Esophagus muscularis mucosa (tissue), 4 donors: Measurements from ENCODE around the gene NRF1. TPM values are rescaled to one million over a fixed set of nuclear protein-coding genes. Genes with fewer than 3 reads are reported as not detected.

ENCODE experiments used
- DNase-seq: peaks from one replicate; pipeline ENCODE4 v3.0.0-alpha.2; 2017; ENCODE audit errors: extremely low spot score
- H3K27ac ChIP-seq, 4 donors: fragments of 200-600 bp; sonication (generic); replicated peaks in 1 of 4; 1 replicate in 3 of 4; 2 replicates in 1 of 4; pipeline ENCODE4 v1.5.1; 2016 to 2019; ENCODE audit warnings: mild to moderate bottlenecking in 1 of 4
- H3K27me3 ChIP-seq, 4 donors: fragments of 200-600 bp; sonication (generic); one replicate each; pipeline versions ENCODE4 v1.5.1 to v1.6.0; 2016 to 2019
- H3K36me3 ChIP-seq, 4 donors: fragments of 200-600 bp; sonication (generic); one replicate each; pipeline ENCODE4 v1.5.1; 2016 to 2019
- H3K4me1 ChIP-seq, 4 donors: fragments of 200-600 bp; sonication (generic); one replicate each; pipeline ENCODE4 v1.5.1; 2016 to 2019
- H3K4me3 ChIP-seq, 4 donors: fragments of 200-600 bp; sonication (generic); 1 replicate in 2 of 4; 2 replicates in 2 of 4; pipeline ENCODE4 v1.5.1; 2016 to 2019; ENCODE audit warnings: mild to moderate bottlenecking in 4 of 4, moderate library complexity in 1 of 4
- H3K9me3 ChIP-seq, 4 donors: fragments of 200-600 bp; sonication (generic); 1 replicate in 3 of 4; 2 replicates in 1 of 4; pipeline ENCODE4 v1.5.1; 2016 to 2019
- EP300 ChIP-seq: sonication (generic); formaldehyde crosslinking; IDR thresholded peaks from one replicate; pipeline ENCODE4 v1.6.1; 2017; ENCODE audit warnings: antibody characterized with exemption
- POLR2A ChIP-seq: fragments of 450-650 bp; IDR thresholded peaks from one replicate; pipeline ENCODE4 v1.6.1; 2017; ENCODE audit warnings: antibody characterized with exemption, moderate library complexity, mild to moderate bottlenecking, low read depth
- POLR2AphosphoS5 ChIP-seq, 2 donors: sonication (generic); formaldehyde crosslinking; IDR thresholded peaks; one replicate each; pipeline ENCODE4 v1.6.1; 2017; ENCODE audit warnings: antibody characterized with exemption in 2 of 2
- WGBS: methylation state at CpG from one replicate; pipeline ENCODE4 v1.1.5; 2018; 5-methylcytosine and 5-hydroxymethylcytosine counted together
- intact Hi-C: fragments of 100-400 bp; cut with DNase I; formaldehyde crosslinking; loops from one replicate; pipeline ENCODE4 v1.15.1; 2023
- total RNA-seq, 4 donors: library from RNA; depleted of rRNA; stranded (reverse); fragments of >200 nt; gene quantifications; one replicate each; pipeline versions ENCODE4 v1.1.0 to v1.2.1, GENCODE V29; 2016
- TF ChIP-seq, protein P1 (sequence below), 3 experiments: fragments of 200-600 bp in 2 of 3; fragments of 450-650 bp in 1 of 3; sonication (generic) in 2 of 3; IDR thresholded peaks; one replicate each; pipeline ENCODE4 v1.5.1; 2017 to 2019; ENCODE audit warnings: antibody characterized with exemption in 3 of 3, mild to moderate bottlenecking in 2 of 3, moderate library complexity in 1 of 3

Gene NRF1
- total RNA-seq, 4 donors from 2014 or later, result 8.7 to 19.1 (median 15.9) TPM

DNA sequence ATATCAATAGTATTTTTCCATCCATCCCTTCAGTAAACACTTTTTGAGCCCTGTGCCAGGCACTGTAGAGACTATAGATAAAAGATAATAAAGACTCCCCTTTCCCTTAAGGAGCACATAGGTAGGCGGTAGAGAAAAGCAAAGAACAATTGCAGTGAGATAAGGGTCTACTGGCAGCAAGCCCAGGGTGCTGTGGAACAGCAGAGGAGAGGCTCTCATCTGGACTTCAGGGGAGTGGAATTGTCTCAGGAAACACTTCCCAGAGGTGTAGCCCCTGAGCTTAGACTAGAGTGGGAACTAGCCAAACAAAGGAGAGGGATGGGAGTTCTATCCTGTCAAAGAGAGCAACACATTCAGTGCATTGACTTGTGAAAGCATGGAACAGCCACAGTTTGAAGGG is 102.0 kb downstream of the NRF1 start:
- H3K36me3 ChIP-seq, result peaks cover 55 to 95% (median 81%) of the 10 kb centered on the region in 4 donors
- DNase-seq, result no peak
- 94% methylated on average over 1 of the region's 1 CpG for WGBS
- H3K9me3 ChIP-seq, result no peaks in the 10 kb centered on the region
- no peak overlapping the region for H3K27ac ChIP-seq
- no peaks in the 10 kb centered on the region for H3K27me3 ChIP-seq
- TF ChIP-seq, protein P1, sequence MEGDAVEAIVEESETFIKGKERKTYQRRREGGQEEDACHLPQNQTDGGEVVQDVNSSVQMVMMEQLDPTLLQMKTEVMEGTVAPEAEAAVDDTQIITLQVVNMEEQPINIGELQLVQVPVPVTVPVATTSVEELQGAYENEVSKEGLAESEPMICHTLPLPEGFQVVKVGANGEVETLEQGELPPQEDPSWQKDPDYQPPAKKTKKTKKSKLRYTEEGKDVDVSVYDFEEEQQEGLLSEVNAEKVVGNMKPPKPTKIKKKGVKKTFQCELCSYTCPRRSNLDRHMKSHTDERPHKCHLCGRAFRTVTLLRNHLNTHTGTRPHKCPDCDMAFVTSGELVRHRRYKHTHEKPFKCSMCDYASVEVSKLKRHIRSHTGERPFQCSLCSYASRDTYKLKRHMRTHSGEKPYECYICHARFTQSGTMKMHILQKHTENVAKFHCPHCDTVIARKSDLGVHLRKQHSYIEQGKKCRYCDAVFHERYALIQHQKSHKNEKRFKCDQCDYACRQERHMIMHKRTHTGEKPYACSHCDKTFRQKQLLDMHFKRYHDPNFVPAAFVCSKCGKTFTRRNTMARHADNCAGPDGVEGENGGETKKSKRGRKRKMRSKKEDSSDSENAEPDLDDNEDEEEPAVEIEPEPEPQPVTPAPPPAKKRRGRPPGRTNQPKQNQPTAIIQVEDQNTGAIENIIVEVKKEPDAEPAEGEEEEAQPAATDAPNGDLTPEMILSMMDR (IDR thresholded peaks at IDR 0.05), result no peak
- TF ChIP-seq EP300 (no peak), POLR2A (no peak), POLR2AphosphoS5 (IDR thresholded peaks at IDR 0.05) (no peak)
- intact Hi-C loops, result no loop called here
- no peak overlapping the region for H3K4me3 ChIP-seq
- no peaks in the 10 kb centered on the region for H3K4me1 ChIP-seq

DNA sequence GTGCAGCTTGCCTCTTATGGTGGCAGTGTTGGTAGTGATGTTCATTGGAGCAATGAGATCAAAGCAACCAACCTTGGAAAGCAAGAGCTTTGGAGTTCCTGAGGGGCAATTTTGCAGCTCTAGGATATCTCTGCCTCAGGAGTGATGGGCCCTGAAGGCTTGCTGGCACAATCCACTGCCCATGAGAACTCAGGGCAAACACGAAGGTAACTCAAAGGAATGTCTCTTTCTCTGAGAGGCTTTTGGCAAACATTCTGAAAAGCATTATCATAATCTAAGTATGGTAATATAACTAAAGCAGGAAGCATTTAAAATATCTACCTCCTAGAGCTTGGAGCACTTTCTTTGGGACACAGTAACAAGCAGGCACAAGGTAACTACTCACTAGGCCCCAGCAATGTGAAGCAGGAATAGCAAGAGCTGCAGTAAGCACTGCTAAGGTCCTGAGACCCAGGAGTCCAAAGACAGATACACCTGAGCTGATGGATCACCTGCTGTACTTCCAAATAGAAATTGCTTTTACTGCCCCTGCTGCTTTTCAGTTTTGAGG is 103.1 kb downstream of the NRF1 start:
- 86% methylated on average over 1 of the region's 1 CpG for WGBS
- Histone ChIP-seq H3K36me3 (peaks cover 53 to 96% (median 82%) of the 10 kb centered on the region in 4 donors), H3K9me3 (no peaks in the 10 kb centered on the region), H3K27me3 (no peaks in the 10 kb centered on the region), H3K4me3 (no peak overlapping the region), H3K27ac (no peak overlapping the region), H3K4me1 (no peaks in the 10 kb centered on the region)
- intact Hi-C loops, result no loop called here
- TF ChIP-seq, protein P1 (IDR thresholded peaks at IDR 0.05), result no peak
- no peak for TF ChIP-seq POLR2A
- no peak for TF ChIP-seq EP300
- TF ChIP-seq POLR2AphosphoS5 (IDR thresholded peaks at IDR 0.05), result no peak
- DNase-seq, result no peak

GRCh38 chr7:129719980-129720732 is 108.6 kb downstream of the NRF1 start:
- H3K4me3 ChIP-seq, result no peak overlapping the region
- no peak for TF ChIP-seq POLR2AphosphoS5 (IDR thresholded peaks at IDR 0.05)
- no peak for TF ChIP-seq EP300
- intact Hi-C loops, result no loop called here
- H3K27ac ChIP-seq, result no peak overlapping the region
- WGBS, result 85% methylated on average over 6 of the region's 6 CpGs
- no peaks in the 10 kb centered on the region for H3K9me3 ChIP-seq
- no peaks in the 10 kb centered on the region for H3K27me3 ChIP-seq
- peaks cover 19 to 84% (median 66%) of the 10 kb centered on the region in 4 donors for H3K36me3 ChIP-seq
- no peak for DNase-seq
- no peaks in the 10 kb centered on the region for H3K4me1 ChIP-seq

DNA sequence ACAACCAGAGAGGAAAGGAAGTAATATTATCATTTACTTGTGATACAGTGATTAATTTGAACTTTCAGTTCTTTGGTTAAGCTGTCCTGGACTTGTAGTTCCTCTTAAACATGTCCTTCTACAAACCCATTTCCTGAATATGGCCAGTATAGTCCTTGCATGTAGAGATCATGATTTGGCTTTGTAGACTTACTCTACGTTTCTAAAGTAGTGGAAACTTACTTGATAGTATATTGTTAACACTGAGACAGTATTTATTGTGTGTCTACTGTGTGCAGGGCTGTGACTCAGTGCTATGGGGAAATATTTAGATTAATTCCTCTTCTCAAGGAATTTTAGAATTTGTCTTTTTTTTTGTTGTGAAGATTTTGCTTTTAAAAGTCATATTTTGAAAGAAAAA is 109.5 kb downstream of the NRF1 start:
- H3K36me3 ChIP-seq, result peaks cover 19 to 86% (median 64%) of the 10 kb centered on the region in 4 donors

DNA sequence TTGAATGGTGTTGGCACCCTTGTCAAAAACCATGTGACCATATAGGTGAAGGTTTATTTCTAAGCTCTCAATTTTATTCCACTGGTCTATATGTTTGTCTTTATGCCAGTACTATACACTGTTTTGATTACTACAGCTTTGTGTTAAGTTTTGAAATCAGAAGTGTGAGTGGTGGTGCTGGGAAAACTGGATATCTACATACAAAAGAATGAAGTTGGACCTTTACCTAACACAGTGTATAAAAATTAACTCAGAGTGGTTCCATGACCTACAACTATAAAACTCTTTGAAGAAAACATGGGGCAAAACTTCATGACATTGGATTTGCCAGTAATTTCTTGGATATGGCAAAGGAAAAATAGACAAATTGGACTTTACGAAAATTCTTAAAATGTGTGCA is 112.2 kb downstream of the NRF1 start:
- 100% methylated on average over 1 of the region's 1 CpG for WGBS
- H3K27ac ChIP-seq, result no peak overlapping the region
- no peak for DNase-seq

More for the DNA sequence above, 109.5 kb downstream of the NRF1 start:
- Histone ChIP-seq H3K9me3 (no peaks in the 10 kb centered on the region), H3K27ac (no peak overlapping the region), H3K4me1 (no peaks in the 10 kb centered on the region), H3K27me3 (no peaks in the 10 kb centered on the region), H3K4me3 (no peak overlapping the region)
- 50% methylated on average over 1 of the region's 1 CpG for WGBS
- TF ChIP-seq, protein P1 (IDR thresholded peaks at IDR 0.05), result no peak
- TF ChIP-seq POLR2AphosphoS5 (IDR thresholded peaks at IDR 0.05) (no peak), EP300 (no peak), POLR2A (no peak)
- no peak for DNase-seq
- intact Hi-C loops, result no loop called here

More for the DNA sequence above, 112.2 kb downstream of the NRF1 start:
- H3K4me3 ChIP-seq, result no peak overlapping the region
- no peaks in the 10 kb centered on the region for H3K4me1 ChIP-seq
- TF ChIP-seq EP300 (no peak), POLR2A (no peak)
- TF ChIP-seq, protein P1 (IDR thresholded peaks at IDR 0.05), result no peak
- no peaks in the 10 kb centered on the region for H3K9me3 ChIP-seq
- H3K36me3 ChIP-seq, result peaks cover 14 to 82% (median 66%) of the 10 kb centered on the region in 4 donors
- intact Hi-C loops, result no loop called here
- no peaks in the 10 kb centered on the region for H3K27me3 ChIP-seq
